ENCODE data around the gene KCNQ1.

Gene KCNQ1

GRCh38 chr11:2706321-2706720, 261.5 kb downstream of the KCNQ1 start:
- H3K9me3 ChIP-seq (ENCODE audit: low read length): peaks cover 6% of the 10 kb centered on the region; the same call in 1 of the 2 replicates
- H3K4me1 ChIP-seq (ENCODE audit: insufficient read depth, low read length, severe bottlenecking): peaks cover 25% of the 10 kb centered on the region
- H3K36me3 ChIP-seq (ENCODE audit: insufficient read depth, low read length): no peaks in the 10 kb centered on the region; the same call in 1 of the 2 replicates
- H2AFZ ChIP-seq (ENCODE audit: low read length): no peak overlapping the region
- no peak overlapping the region for H3K27ac ChIP-seq (ENCODE audit: low read depth, low read length, poor library complexity, severe bottlenecking)
- H3K79me2 ChIP-seq (ENCODE audit: insufficient read depth, low read length): no peaks in the 10 kb centered on the region
- no peak for TF ChIP-seq EZH2 (IDR thresholded peaks at IDR 0.05; ENCODE audit: borderline replicate concordance, low read length)
- TF ChIP-seq, protein P1, sequence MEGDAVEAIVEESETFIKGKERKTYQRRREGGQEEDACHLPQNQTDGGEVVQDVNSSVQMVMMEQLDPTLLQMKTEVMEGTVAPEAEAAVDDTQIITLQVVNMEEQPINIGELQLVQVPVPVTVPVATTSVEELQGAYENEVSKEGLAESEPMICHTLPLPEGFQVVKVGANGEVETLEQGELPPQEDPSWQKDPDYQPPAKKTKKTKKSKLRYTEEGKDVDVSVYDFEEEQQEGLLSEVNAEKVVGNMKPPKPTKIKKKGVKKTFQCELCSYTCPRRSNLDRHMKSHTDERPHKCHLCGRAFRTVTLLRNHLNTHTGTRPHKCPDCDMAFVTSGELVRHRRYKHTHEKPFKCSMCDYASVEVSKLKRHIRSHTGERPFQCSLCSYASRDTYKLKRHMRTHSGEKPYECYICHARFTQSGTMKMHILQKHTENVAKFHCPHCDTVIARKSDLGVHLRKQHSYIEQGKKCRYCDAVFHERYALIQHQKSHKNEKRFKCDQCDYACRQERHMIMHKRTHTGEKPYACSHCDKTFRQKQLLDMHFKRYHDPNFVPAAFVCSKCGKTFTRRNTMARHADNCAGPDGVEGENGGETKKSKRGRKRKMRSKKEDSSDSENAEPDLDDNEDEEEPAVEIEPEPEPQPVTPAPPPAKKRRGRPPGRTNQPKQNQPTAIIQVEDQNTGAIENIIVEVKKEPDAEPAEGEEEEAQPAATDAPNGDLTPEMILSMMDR (IDR thresholded peaks at IDR 0.05; ENCODE audit: low read length): no peak
- H3K4me3 ChIP-seq (ENCODE audit: low read depth, low read length, poor library complexity, severe bottlenecking): no peak overlapping the region
- peaks cover 5% of the 10 kb centered on the region; the same call in 1 of the 2 replicates for H3K27me3 ChIP-seq (ENCODE audit: insufficient read depth, low read length)
- no peaks in the 10 kb centered on the region for H4K20me1 ChIP-seq (ENCODE audit: insufficient read depth, low read length)
- H3K4me2 ChIP-seq (ENCODE audit: low read length): no peak overlapping the region
- no peaks in the 10 kb centered on the region for H3F3A ChIP-seq (ENCODE audit: insufficient read depth, low read length)
- no peaks in the 10 kb centered on the region for H3K9me2 ChIP-seq (ENCODE audit: low read depth, low read length)
- no peak overlapping the region for H3K9ac ChIP-seq (ENCODE audit: low read length)

GRCh38 chr11:2707736-2708135, 262.9 kb downstream of the KCNQ1 start:
- Histone ChIP-seq H3K4me2 (ENCODE audit: low read length) (no peak overlapping the region), H3K79me2 (ENCODE audit: insufficient read depth, low read length) (no peaks in the 10 kb centered on the region), H2AFZ (ENCODE audit: low read length) (no peak overlapping the region), H3K4me1 (ENCODE audit: insufficient read depth, low read length, severe bottlenecking) (peaks cover 17% of the 10 kb centered on the region), H3K27me3 (ENCODE audit: insufficient read depth, low read length) (peaks cover 5% of the 10 kb centered on the region; the same call in 1 of the 2 replicates), H3K9ac (ENCODE audit: low read length) (no peak overlapping the region), H3K27ac (ENCODE audit: low read depth, low read length, poor library complexity, severe bottlenecking) (no peak overlapping the region), H3F3A (ENCODE audit: insufficient read depth, low read length) (no peaks in the 10 kb centered on the region), H4K20me1 (ENCODE audit: insufficient read depth, low read length) (no peaks in the 10 kb centered on the region), H3K9me2 (ENCODE audit: low read depth, low read length) (no peaks in the 10 kb centered on the region), H3K36me3 (ENCODE audit: insufficient read depth, low read length) (no peaks in the 10 kb centered on the region; the same call in 1 of the 2 replicates), H3K4me3 (ENCODE audit: low read depth, low read length, poor library complexity, severe bottlenecking) (no peak overlapping the region), H3K9me3 (ENCODE audit: low read length) (peaks cover 6% of the 10 kb centered on the region; the same call in 1 of the 2 replicates)
- no peak for TF ChIP-seq EZH2 (IDR thresholded peaks at IDR 0.05; ENCODE audit: borderline replicate concordance, low read length)
- TF ChIP-seq, protein P1 (IDR thresholded peaks at IDR 0.05; ENCODE audit: low read length): no peak

DNA sequence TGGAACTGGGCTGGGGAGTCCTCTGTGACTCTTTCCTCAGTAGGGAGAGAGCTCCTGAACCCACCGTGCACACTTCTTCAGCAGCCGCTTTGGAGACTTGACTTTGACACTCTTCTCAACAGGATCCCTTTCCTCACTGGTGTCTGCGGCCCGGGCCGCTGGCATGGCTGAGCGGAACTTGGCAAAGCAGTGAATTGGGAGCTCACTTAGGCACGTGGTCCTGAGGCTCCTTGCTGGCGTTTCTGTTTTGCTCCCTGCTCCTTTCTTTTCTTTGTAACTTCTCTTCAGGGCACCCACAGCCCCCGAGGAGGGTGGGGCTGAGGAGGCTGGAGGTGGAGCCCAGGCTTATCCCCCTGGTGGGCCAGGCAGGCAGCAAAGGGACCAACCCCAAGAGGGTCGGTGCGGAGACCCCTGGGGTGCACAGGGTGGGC, 263.4 kb downstream of the KCNQ1 start:
- Histone ChIP-seq H3K9me2 (ENCODE audit: low read depth, low read length) (no peaks in the 10 kb centered on the region), H3K4me2 (ENCODE audit: low read length) (no peak overlapping the region), H3K27ac (ENCODE audit: low read depth, low read length, poor library complexity, severe bottlenecking) (no peak overlapping the region), H3K9ac (ENCODE audit: low read length) (no peak overlapping the region), H3K79me2 (ENCODE audit: insufficient read depth, low read length) (no peaks in the 10 kb centered on the region), H2AFZ (ENCODE audit: low read length) (no peak overlapping the region), H4K20me1 (ENCODE audit: insufficient read depth, low read length) (no peaks in the 10 kb centered on the region), H3K4me3 (ENCODE audit: low read depth, low read length, poor library complexity, severe bottlenecking) (no peak overlapping the region), H3F3A (ENCODE audit: insufficient read depth, low read length) (no peaks in the 10 kb centered on the region), H3K9me3 (ENCODE audit: low read length) (peaks cover 6% of the 10 kb centered on the region; the same call in 1 of the 2 replicates), H3K4me1 (ENCODE audit: insufficient read depth, low read length, severe bottlenecking) (peaks cover 13% of the 10 kb centered on the region), H3K27me3 (ENCODE audit: insufficient read depth, low read length) (peaks cover 5% of the 10 kb centered on the region; the same call in 1 of the 2 replicates), H3K36me3 (ENCODE audit: insufficient read depth, low read length) (no peaks in the 10 kb centered on the region; the same call in 1 of the 2 replicates)
- TF ChIP-seq EZH2 (IDR thresholded peaks at IDR 0.05; ENCODE audit: borderline replicate concordance, low read length): no peak
- TF ChIP-seq, protein P1 (IDR thresholded peaks at IDR 0.05; ENCODE audit: low read length): no peak
